Frontal cortex (tissue), 4 donors: ENCODE results near the gene MPHOSPH9. TPM values are rescaled to one million over a fixed set of nuclear protein-coding genes. Genes with fewer than 3 reads are reported as not detected.
"Not testable (repeated sequence)": the region's sequence is repeated elsewhere in the genome, so short reads cannot be mapped to it uniquely, and the experiment has no call there.

Experiments used
- DNase-seq, 2 donors: peaks; one replicate each; pipeline ENCODE4 v3.0.0; 2012; ENCODE audit warnings: low spot score in 2 of 2
- FAIRE-seq: peaks from 2 replicates; lab custom pipeline; 2012; peaks lifted over from hg19 to GRCh38; lab: Jason Lieb, UNC
- total RNA-seq: library from RNA; depleted of rRNA; stranded (reverse); fragments of >200 nt; gene quantifications from one replicate; pipeline ENCODE4 v1.2.3, GENCODE V29; 2014
- donor health status: control.
- donor health status: control.
- donor health status: control.

Gene MPHOSPH9
- total RNA-seq, 1 donor from 2014 or later, result 96.2 TPM

DNA sequence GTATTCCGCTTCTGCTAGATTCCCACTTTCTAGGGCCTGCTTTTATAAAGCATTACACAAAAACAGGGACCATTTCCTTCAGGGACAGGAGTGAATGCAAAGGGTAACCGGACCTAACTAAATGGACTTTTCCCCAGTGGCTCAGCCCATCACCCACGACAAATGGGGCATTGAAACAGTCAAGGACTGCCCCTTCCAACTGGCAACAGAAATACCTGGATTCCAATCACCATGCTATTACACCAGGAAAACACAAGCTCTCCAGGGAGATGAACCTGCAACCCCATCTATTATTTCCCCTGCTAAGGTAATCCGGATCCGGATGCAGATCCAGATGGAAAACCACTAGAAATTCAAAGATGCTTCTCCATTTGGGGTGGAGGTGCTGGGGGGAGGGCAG, 1.0 kb downstream of the MPHOSPH9 start:
- DNase-seq, result no peak
- FAIRE-seq, result no peak

DNA sequence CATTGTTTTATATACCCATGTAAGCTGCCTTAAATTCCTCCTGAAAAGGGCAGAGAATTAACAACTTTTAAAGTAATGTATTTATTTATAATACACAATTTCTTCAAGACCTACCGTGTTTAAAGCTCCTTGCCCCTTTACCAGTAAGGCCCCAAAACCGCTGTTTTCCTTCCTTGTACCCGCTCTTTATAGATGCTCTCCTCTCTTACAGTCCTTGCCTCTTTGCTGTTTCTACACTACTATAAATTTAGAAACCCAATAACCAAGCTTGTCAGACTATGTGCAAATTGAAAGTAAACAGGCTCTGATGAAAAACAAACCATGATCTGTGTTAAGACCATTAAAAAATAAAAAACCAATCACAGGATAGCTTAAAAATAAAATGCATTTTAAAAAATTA, 3.9 kb downstream of the MPHOSPH9 start:
- no peak for FAIRE-seq
- no peak for DNase-seq

DNA sequence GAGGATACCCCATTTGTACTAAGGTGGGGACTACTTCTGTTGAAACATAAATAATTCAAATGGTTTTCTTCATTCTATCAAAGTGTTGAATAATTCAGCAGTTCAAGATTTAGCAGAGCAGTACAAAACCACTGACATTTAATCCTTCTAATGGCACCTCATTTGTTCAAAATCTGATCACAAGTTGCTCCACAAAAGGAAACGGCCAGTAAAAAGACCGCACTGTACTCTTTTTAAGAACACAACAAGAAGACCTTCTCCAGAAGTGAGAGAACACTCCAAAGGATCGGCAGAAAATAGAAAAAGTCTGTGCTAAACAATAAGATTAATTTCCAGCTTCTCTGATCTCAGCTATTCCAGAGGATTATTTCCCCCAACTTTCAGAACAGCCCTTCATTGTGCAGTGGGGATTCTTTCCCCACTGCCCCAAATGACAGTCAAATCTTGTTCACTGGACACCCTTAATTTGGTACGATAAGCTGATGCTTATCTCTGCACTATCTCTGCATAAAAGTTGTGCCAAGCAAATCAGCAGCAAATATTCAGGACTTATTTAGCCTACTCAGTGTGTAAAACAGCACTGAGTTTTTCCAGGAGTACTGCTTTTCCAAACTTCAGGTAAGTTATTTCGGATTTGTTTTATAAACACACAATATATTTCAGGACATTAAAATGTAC, 5.2 kb downstream of the MPHOSPH9 start:
- no peak for DNase-seq
- FAIRE-seq, result no peak

DNA sequence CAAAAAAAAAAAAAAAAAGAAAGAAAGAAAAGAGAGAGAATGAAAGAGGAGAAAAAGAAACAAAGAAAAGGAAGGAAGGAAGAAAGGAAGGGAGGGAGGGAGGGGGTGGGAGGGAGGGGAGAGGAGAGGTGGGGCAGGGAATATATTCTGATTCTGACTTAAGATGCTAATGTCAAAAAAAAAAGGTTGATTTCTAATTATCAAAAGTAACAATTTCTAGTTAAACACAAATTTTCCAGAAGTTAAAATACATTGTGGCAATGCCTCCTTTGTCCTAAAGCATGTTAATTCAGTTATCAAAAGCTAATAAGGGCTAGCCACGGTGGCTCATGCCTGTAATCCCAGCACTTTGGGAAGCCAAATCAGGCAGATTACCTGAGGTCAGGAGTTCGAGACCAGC, 7.5 kb downstream of the MPHOSPH9 start:
- no peak for FAIRE-seq
- DNase-seq, result no peak

DNA sequence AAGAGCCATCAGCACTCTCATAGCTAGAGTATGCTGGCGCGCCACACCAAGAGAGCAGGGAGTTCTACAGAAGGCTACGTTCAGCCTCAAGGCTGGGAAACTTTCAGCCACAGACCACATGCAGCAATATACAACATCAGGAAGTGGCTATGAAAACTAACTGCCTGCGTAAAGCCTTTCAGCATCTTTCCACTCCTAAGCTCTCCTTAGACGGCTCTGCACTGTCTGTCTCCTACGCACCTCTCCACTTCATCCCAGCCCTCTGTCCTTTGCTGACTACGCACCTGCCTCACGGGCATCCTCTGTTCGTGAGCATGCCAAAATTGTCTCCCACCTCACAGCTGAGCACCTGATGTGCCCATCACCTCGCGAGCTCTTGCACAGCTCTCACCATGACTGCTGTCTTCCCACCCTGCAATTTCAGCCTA, 9.7 kb downstream of the MPHOSPH9 start:
- FAIRE-seq, result no peak

DNA sequence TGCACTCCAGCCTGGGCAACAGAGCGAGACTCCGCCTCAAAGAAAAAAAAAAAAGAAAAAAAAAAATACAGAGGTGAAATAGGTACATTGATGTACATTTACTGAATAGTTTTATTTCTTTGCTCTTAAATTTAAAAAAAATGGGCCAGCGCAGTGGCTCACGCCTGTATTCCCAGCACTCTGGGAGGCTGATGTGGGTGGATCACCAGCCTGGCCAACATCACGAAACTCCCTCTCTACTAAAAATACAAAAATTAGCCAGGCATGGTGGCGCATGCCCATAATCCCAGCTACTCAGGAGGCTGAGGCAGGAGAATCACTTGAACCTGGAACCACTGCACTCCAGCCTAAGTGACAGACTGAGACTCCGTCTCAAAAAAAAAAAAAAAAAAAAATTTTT, 25.1 kb downstream of the MPHOSPH9 start:
- FAIRE-seq, DNase-seq: not testable (repeated sequence)

More for the DNA sequence above, 9.7 kb downstream of the MPHOSPH9 start:
- DNase-seq, result no peak

DNA sequence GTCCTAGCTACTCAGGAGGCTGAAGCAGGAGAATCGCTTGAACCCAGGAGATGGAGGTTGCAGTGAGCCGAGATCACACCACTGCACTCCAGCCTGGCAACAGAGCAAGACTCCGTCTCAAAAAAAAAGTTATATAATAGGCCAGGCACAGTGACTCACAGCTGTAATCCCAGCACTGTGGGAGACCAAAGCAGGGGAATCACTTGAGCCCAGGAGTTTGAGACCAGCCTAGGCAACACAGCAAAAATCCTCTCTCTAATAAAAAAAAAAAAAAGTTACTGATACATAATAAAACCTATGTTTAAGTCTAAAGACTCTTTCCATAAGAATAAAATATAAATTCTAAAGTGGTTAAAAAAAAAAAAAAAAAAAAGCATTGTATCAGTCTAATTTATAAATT, 26.1 kb downstream of the MPHOSPH9 start:
- not testable (repeated sequence) for FAIRE-seq, DNase-seq

DNA sequence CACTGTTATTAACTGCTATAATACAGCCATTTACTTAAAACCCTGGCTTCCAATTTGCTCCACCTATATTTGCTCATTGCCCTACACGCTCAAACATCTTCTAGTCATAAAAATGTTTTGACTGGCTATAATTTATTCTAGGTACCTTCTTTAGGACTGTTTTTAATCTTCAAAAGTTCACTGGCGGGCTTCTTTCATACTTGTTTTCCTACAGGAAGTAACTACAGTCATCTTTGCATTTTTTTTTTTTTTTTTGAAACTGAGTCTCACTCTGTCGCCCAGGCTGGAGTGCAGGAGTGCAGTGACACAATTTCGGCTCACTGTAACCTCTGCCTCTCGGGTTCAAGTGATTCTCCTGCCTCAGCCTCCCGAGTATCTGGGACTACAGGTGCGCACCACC, 32.5 kb downstream of the MPHOSPH9 start:
- FAIRE-seq (no peak), DNase-seq (no peak)

DNA sequence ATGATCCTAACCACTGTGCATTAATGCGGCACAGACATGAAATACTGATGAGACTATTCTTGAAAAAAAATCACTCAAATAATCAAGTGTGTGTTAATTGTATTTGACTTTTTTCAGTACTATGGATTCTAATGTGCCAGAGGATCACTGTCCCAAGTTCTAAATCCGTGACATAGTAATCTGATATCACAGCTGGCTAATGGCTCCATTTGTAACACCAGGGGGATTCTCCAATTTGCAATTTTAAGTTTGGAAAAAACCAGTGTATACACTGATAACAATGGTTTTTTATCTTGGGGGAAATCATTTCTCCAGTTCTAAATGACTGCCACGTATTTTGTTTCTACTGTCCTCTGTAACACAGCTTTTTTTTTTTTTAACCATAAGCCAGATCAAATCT, 33.0 kb downstream of the MPHOSPH9 start:
- no peak for FAIRE-seq
- no peak for DNase-seq

DNA sequence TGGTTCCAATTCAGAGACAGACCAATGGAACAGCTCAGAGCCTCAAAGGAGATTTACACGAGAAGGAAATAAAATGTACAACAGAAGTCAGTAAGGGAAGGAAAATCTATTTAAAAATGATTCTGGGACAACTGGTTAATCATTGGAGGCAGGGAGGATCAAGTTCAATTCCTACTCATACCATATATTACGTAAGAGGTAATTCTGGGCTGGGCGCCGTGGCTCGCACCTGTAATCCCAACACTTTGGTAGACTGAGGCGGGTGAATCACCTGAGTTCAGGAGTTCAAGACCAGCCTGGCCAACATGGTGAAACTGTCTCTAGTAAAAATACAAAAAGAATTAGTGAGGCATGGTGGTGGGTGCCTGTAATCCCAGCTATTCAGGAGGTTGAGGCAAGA, 45.3 kb downstream of the MPHOSPH9 start:
- DNase-seq (no peak), FAIRE-seq (no peak)

DNA sequence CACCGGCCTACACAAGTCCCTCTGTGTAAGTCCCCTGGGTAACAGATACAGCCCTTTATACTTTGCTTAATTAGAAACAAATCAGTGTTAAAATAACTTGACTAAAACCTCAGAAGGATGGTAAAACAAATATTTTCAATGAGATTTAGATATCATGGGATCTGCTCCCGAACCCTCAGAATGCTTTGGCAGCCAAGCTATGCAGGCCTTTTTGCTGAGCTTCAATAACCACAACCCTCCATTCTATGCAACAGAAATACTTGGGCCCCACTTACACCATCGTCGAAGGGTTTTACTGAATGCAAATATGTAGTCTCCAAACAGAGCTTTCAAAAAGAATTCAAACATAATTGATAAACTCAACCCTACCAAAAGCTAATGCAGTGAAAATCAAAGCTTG, 52.8 kb downstream of the MPHOSPH9 start:
- FAIRE-seq, result no peak
- no peak for DNase-seq

DNA sequence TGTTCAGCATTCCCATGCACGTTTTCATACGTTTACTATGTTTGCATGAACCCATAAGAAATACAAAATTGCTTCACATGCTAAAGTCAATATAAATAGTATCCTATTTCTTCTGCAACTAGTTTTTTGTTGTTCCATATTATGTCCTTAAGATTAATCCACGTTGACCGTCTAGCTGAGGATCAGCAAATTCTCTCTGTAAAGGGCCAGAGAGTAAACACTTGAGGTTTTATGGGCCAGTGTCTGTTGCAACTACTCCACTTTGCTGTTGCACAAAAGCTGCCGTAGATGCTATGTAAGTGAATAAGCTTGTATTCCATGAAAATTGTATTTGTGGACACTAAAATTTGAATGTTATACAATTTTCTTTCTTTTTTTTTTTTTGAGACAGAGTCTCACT, 61.0 kb downstream of the MPHOSPH9 start:
- FAIRE-seq, result no peak
- DNase-seq, result no peak

DNA sequence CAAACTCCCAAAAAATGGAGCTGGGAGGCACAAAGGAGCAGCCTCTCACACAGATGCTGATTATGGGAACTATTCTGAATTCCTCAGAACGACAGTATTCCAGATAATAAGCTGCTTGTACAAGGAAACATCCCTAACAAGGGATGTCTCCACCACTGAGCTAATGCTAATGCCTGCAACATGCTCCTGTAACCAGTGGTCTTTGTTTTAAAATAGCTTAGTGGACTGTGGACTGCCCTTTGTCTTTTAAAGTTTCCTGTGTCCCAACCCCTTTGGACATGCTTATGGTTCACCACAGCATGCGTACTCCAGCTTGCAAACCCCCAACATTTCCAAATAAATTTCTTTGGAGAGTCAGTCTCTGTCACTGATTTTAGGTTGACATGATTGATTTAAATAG, 65.6 kb downstream of the MPHOSPH9 start:
- DNase-seq (no peak), FAIRE-seq (no peak)

DNA sequence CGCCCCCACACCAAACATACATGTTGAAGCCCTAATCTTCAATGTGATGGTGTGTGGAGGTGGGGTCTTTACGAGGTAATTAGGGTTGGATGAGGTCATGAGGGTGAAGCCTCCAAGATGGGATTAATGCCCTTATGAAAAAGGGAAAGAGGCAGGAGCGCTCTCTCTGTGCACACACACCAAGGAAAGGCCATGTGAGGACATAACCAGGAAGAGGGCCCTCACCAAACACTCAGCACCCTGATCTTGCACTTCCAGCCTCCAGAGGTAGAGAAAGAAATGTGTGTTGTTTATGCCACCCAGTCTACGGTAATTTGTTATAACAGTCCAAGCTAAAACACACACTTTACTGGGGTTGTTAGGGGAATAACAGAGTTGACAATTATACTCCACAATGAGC, 67.4 kb downstream of the MPHOSPH9 start:
- DNase-seq (no peak), FAIRE-seq (no peak)

DNA sequence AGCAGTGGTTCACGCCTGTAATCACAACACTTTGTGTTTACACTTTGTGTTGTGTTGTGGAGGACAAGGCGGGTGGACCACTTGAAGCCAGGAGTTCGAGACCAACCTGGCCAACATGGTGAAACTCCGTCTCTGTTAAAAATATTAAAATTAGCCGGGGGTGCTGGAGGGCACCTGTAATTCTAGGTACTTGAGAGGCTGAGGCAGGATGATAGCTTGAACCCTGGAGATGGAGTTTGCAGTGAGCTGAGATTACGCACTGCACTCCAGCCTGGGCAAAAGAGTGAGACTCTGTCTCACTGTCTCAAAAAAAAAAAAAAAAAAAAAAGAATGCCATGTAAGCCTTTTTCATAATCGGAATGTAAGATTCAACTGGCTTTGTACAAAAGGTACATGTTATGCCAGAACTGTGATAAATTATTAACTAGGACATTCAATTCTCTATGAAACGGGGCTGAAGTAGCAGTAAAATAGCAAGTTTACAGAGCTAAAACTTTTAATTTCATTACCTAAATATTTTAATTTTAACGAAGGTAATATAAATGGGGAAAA, 68.2 kb downstream of the MPHOSPH9 start:
- FAIRE-seq (no peak), DNase-seq (no peak)

DNA sequence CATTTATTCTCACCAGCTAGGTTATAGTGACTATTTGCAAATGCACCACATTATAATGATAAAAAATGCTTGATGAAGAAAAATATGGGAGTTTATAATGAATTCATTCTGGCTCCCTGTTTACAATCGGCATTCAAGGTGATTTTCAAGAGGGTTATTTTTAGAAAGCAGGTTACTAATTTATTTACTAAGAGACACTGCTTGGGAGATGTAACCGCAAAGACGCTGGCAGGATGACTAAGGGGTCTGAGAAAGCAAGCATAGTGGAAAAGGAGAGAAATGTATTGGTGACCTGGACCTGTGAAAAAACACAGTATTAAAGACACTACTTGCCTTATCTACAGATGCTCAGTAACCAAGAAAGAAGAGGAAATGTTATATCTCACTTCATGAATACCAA, 68.7 kb downstream of the MPHOSPH9 start:
- DNase-seq (no peak), FAIRE-seq (no peak)

DNA sequence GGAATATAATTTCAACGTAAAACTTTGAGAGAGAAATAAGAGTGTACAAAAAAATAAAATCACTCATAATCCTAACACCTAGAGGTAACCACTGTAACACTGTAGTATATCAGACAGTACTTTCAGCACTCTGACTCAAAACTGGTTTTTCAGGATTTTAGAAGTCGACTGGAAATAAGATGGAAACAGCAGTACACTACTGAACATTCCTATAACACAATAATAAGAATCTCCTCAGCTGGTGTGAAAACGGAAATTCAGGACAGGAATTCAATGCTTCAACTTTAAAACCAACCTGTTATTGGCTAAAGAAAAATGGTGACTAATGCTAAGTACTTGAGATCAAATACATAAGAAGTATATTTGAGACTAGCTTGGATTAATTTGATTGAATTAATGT, 69.7 kb downstream of the MPHOSPH9 start:
- DNase-seq (no peak), FAIRE-seq (no peak)

DNA sequence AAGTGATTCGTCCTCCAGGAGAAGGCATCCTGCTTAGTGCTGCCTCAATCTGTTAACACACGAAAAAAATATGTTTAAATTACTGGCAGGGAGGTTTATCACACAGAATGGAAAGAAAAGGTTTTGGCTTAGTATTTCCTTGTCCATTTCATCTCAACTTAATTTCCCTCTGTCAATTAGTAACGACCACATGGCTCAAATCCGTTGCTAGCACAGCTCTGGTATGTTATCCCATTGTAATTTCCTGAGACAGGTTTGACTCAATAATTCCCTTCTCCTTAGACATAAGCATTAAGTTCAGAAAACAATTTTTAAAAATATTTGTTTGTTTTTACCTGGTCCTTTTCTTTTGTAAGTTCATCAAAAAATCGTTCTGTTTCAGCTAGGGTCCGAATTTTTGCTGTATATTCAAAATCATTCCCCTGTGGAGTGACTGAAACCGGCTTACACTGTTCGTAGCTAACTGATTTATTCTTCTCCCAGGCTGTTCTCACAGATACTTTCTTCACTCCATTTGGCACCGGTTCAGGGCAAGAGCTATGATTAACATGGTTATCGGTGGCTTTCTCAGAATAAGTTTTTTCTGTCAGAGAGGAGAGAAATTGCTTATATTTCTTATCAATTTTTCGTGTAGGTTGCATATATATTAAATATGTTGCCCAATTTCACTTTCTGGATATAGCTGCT, 72.0 kb downstream of the MPHOSPH9 start:
- FAIRE-seq, result no peak
- DNase-seq, result no peak

DNA sequence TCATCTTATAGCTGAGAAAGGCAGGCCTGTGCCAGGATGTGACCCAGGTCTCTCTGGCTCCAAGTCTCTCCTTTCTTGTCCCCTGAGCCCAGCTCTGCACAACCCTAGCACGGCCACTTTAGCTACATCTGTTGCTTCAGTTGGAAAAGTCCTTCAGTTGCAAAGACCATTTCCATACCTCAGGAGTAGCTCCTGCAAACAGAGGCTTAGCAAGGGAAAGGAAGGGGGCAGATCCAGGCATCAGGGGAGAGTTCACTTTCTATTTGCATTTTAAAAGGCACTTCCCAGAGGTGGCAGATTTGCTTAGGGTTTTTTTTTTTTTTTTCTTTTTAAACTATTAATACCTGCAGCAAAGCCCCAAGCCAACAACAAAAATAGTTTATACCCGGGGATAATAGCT, 79.0 kb downstream of the MPHOSPH9 start:
- FAIRE-seq (no peak), DNase-seq (no peak)

DNA sequence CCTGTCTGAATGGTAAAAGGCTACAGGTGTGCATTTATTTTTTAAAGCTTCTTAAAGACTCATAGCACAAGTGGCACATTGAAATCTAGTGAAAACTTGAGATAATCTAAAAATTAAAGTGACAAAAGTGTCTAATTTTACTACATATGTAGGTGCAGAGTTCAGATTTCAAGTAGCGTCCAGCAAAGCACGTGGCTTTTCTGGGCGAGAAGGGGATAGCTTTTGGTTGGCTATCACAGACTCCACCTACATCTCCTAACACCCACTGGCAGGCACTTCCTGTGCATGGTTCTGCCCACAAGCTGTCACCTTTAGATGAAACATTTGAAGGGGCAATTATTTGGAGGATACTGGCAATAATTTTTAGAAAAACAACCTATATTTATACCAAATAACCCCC, 80.1 kb downstream of the MPHOSPH9 start:
- DNase-seq, result no peak

More for the DNA sequence above, 80.1 kb downstream of the MPHOSPH9 start:
- no peak for FAIRE-seq
